ENCODE results near the gene PKP3. TPM values are rescaled to one million over a fixed set of nuclear protein-coding genes. Genes with fewer than 3 reads are reported as not detected.

The PKP3 gene
- total RNA-seq, 6 donors from 2014 or later: 33.4 to 86.3 (median 55.2) TPM

- no peaks in the 10 kb centered on the region for H3K9me3 ChIP-seq
- peak overlapping the region in 3 of 4 donors; percentile 25 to 37 (median 32) for H3K4me3 ChIP-seq
Observed at GRCh38 chr11:368414-369335, 25.3 kb upstream of the PKP3 start.

DNA sequence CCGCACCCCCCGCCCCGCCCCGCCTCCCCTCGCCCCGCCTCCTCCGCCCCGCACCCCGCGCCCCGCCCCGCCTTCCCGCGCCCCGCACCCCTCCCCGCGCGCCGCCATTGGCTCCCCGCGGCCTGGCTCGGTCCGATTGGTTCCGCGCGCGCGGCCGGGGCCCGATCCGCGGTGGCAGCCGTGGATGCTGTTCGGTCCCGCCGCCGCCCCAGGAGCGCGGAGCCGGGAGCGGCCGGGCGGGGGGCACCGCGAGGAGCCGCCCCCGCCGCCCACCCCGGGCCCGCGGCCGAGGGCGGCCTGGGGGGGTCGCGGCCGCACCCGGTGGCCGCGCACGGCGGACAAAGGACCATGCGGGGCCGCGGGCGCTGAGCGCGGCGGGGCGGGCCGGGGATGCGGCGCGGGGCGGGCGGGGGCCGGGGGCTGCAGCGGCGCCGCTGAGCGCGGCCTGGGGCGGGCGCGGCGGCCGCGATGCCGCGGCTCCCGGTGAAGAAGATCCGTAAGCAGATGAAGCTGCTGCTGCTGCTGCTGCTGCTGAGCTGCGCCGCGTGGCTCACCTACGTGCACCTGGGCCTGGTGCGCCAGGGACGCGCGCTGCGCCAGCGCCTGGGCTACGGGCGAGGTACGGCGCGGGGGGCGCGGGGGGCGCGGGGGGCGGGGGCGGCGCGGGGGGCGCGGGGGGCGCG, 24.5 kb upstream of the PKP3 start, which contains the start of gene B4GALNT4:
B4GALNT4 (plus strand) TSS at position 164 of the 683 bp plus-strand sequence; CDS start at position 469, 305 bp downstream.
- Histone ChIP-seq H3K4me1 (peaks cover 8 to 13% (median 9%) of the 10 kb centered on the region in 4 donors), H3K27ac (no peak within 1 kb of the TSS), H3K27me3 (peaks cover 0 to 30% (median 13%) of the 10 kb centered on the region in 4 donors), H3K4me3 (peak within 1 kb of the TSS in 3 of 4 donors; percentile 25 to 37 (median 32)), H3K36me3 (no peaks in the 10 kb centered on the region), H3K9me3 (no peaks in the 10 kb centered on the region)
- WGBS, 2 donors: 2% methylated on average over 13 of the region's 118 CpGs; no CpG with 5 or more reads in 1 of the 2 donors
- DNase-seq (peak in 1 of 2 donors; percentile 87), ATAC-seq (ENCODE audit: low FRiP score in 2 of 2) (peak in 1 of 2 donors; percentile 21)
- no peak for TF ChIP-seq EP300 (IDR thresholded peaks at IDR 0.05)
- TF ChIP-seq POLR2A (IDR thresholded peaks at IDR 0.05): no peak
- no peak for TF ChIP-seq POLR2AphosphoS5 (IDR thresholded peaks at IDR 0.05)
- TF ChIP-seq CTCF (IDR thresholded peaks at IDR 0.05): no peak

More at GRCh38 chr11:368414-369335, 25.3 kb upstream of the PKP3 start:
- Histone ChIP-seq H3K36me3 (no peaks in the 10 kb centered on the region), H3K27me3 (peaks cover 0 to 30% (median 13%) of the 10 kb centered on the region in 4 donors), H3K4me1 (peaks cover 8 to 18% (median 9%) of the 10 kb centered on the region in 4 donors), H3K27ac (no peak overlapping the region)
- no peak for TF ChIP-seq CTCF (IDR thresholded peaks at IDR 0.05)
- no peak for TF ChIP-seq EP300 (IDR thresholded peaks at IDR 0.05)
- no peak for TF ChIP-seq POLR2A (IDR thresholded peaks at IDR 0.05)
- TF ChIP-seq POLR2AphosphoS5 (IDR thresholded peaks at IDR 0.05): no peak
- ATAC-seq (ENCODE audit: low FRiP score in 2 of 2) (no peak), DNase-seq (peak in 1 of 2 donors; percentile 76)
- 0 to 9% methylated on average over 5 to 26 of the region's 61 CpGs for WGBS, 2 donors

GRCh38 chr11:370070-370941, 23.7 kb upstream of the PKP3 start:
- Histone ChIP-seq H3K4me3 (no peak overlapping the region), H3K36me3 (no peaks in the 10 kb centered on the region), H3K9me3 (no peaks in the 10 kb centered on the region), H3K27me3 (peaks cover 0 to 27% (median 13%) of the 10 kb centered on the region in 4 donors), H3K4me1 (peaks cover 8 to 13% (median 9%) of the 10 kb centered on the region in 4 donors), H3K27ac (no peak overlapping the region)
- peak in 1 of 2 donors; percentile 74 for DNase-seq
- WGBS, 2 donors: 43 to 55% methylated on average over 18 to 20 of the region's 42 CpGs
- TF ChIP-seq POLR2AphosphoS5 (IDR thresholded peaks at IDR 0.05) (no peak), CTCF (IDR thresholded peaks at IDR 0.05) (no peak), EP300 (IDR thresholded peaks at IDR 0.05) (no peak), POLR2A (IDR thresholded peaks at IDR 0.05) (no peak)
- ATAC-seq (ENCODE audit: low FRiP score in 2 of 2): no peak

GRCh38 chr11:371051-371450, 23.0 kb upstream of the PKP3 start:
- ATAC-seq (ENCODE audit: low FRiP score in 2 of 2) (peak in 1 of 2 donors; percentile 3), DNase-seq (no peak)
- H3K27ac ChIP-seq: no peak overlapping the region
- WGBS, 2 donors: 97% methylated on average over 3 of the region's 5 CpGs; no CpG with 5 or more reads in 1 of the 2 donors
- peaks cover 0 to 27% (median 13%) of the 10 kb centered on the region in 4 donors for H3K27me3 ChIP-seq
- no peaks in the 10 kb centered on the region for H3K9me3 ChIP-seq
- H3K4me1 ChIP-seq: peaks cover 8 to 13% (median 9%) of the 10 kb centered on the region in 4 donors
- TF ChIP-seq EP300 (IDR thresholded peaks at IDR 0.05): no peak
- no peak for TF ChIP-seq POLR2A (IDR thresholded peaks at IDR 0.05)
- TF ChIP-seq POLR2AphosphoS5 (IDR thresholded peaks at IDR 0.05): no peak
- no peak for TF ChIP-seq CTCF (IDR thresholded peaks at IDR 0.05)
- H3K4me3 ChIP-seq: no peak overlapping the region
- no peaks in the 10 kb centered on the region for H3K36me3 ChIP-seq

Measured in upper lobe of left lung (tissue), 6 donors.